Endothelial cell of umbilical vein (primary cell): ENCODE data around the gene ZNF276. TPM values are rescaled to one million over a fixed set of nuclear protein-coding genes. Genes with fewer than 3 reads are reported as not detected.
A peak's percentile ranks its signal among the peaks of the same experiment; 100 is the strongest.

ENCODE experiments used
- BruUV-seq: library from RNA; stranded (reverse); fragments of 400-500 nt; replicated peaks from 2 replicates; lab custom pipeline; 2021; lab: Mats Ljungman, UMichigan
- CTCF ChIA-PET: fragments of 300-600, 350-600 bp; sonication (Branson Sonifier 250); formaldehyde crosslinking; loops from one replicate; lab custom pipeline; 2021; ENCODE audit warnings: antibody characterized with exemption, inconsistent platforms; lab: Charles Lee
- POLR2A ChIA-PET: fragments of 300-600, 350-600 bp; sonication (Branson Sonifier 250); formaldehyde crosslinking; loops from one replicate; lab custom pipeline; 2021; ENCODE audit warnings: antibody characterized with exemption, inconsistent platforms; lab: Charles Lee
- DNase-seq: peaks from one replicate; pipeline ENCODE4 v3.0.0-alpha.2; 2011; ENCODE audit warnings: low read depth, low spot score
- FAIRE-seq: peaks from 2 replicates; lab custom pipeline; 2011; peaks lifted over from hg19 to GRCh38; lab: Jason Lieb, UNC
- H2AFZ ChIP-seq: 2 replicates; pipeline ENCODE4 v1.6.0; 2012; ENCODE audit warnings: low read depth, low read length, control low read depth, inconsistent platforms
- H3K27ac ChIP-seq: 2 replicates; pipeline ENCODE4 v1.5.1; 2011; ENCODE audit warnings: low read depth, mild to moderate bottlenecking, control low read depth, low read length, moderate library complexity; ENCODE audit not compliant: insufficient read depth
- H3K27me3 ChIP-seq, 2 experiments: 2 replicates each; pipeline versions ENCODE4 v1.6.0 to v1.6.1; 2011; ENCODE audit warnings: low read length in 2 of 2, mixed read lengths in 1 of 2; ENCODE audit not compliant: control insufficient read depth in 2 of 2, insufficient read depth in 2 of 2
- H3K36me3 ChIP-seq, 2 experiments: 2 replicates in 1 of 2; 3 replicates in 1 of 2; pipeline ENCODE4 v1.5.1; 2011; ENCODE audit warnings: low read length in 2 of 2, mild to moderate bottlenecking in 1 of 2, moderate library complexity in 1 of 2; ENCODE audit not compliant: control insufficient read depth in 2 of 2, insufficient read depth in 2 of 2; ENCODE audit errors: extremely low read depth in 1 of 2
- H3K4me1 ChIP-seq: 3 replicates; pipeline ENCODE4 v1.5.1; 2011; ENCODE audit warnings: mild to moderate bottlenecking, low read length; ENCODE audit not compliant: control insufficient read depth, insufficient read depth; ENCODE audit errors: extremely low read depth
- H3K4me2 ChIP-seq: 2 replicates; pipeline ENCODE4 v1.6.1; 2011; ENCODE audit warnings: low read length, control low read depth, mixed read lengths; ENCODE audit not compliant: insufficient read depth
- H3K4me3 ChIP-seq, 3 experiments: fragments of 200-600 bp in 1 of 3; sonication (generic), shearing (Covaris generic) in 1 of 3; replicated peaks in 1 of 3; 2 replicates each; pipeline ENCODE4 v1.5.1; 2011 to 2016; ENCODE audit warnings: control low read depth in 3 of 3, low read length in 3 of 3, mild to moderate bottlenecking in 2 of 3, inconsistent platforms in 1 of 3, low read depth in 1 of 3, moderate library complexity in 1 of 3; ENCODE audit not compliant: insufficient read depth in 1 of 3
- H3K79me2 ChIP-seq: 2 replicates; pipeline ENCODE4 v1.6.0; 2012; ENCODE audit warnings: low read length, inconsistent platforms; ENCODE audit not compliant: control insufficient read depth, insufficient read depth
- H3K9ac ChIP-seq: replicated peaks from 2 replicates; pipeline ENCODE3; 2011; ENCODE audit warnings: low read length, control low read depth; ENCODE audit not compliant: insufficient read depth; ENCODE audit errors: extremely low read depth
- H3K9me1 ChIP-seq: replicated peaks from 3 replicates; pipeline ENCODE4 v1.6.0; 2011; ENCODE audit warnings: mild to moderate bottlenecking, low read length; ENCODE audit not compliant: control insufficient read depth, insufficient read depth; ENCODE audit errors: extremely low read depth
- H3K9me3 ChIP-seq: replicated peaks from 2 replicates; pipeline ENCODE4 v1.5.1; 2012; ENCODE audit warnings: low read length, inconsistent platforms; ENCODE audit not compliant: control insufficient read depth, insufficient read depth
- H4K20me1 ChIP-seq: replicated peaks from 2 replicates; pipeline ENCODE3; 2011; ENCODE audit warnings: mild to moderate bottlenecking, low read length; ENCODE audit not compliant: control insufficient read depth, insufficient read depth; ENCODE audit errors: extremely low read depth
- CTCF ChIP-seq, 2 donors: IDR thresholded peaks; 1 replicate in 1 of 2; 2 replicates in 1 of 2; pipeline ENCODE4 v1.5.1; 2011; ENCODE audit warnings: low read length in 2 of 2, mild to moderate bottlenecking in 2 of 2, moderate library complexity in 2 of 2, control low read depth in 1 of 2, inconsistent platforms in 1 of 2, low read depth in 1 of 2; ENCODE audit not compliant: insufficient read depth in 1 of 2; ENCODE audit errors: extremely low read depth in 1 of 2
- MAX ChIP-seq: IDR thresholded peaks from 2 replicates; pipeline ENCODE4 v1.6.1; 2011; ENCODE audit not compliant: insufficient read depth, insufficient read length
- MYC ChIP-seq: IDR thresholded peaks from one replicate; pipeline ENCODE4 v1.6.1; 2011; ENCODE audit warnings: mild to moderate bottlenecking, low read depth, low read length
- dilution Hi-C: fragments of 300-500 bp; cut with MboI; formaldehyde crosslinking; loops from one replicate; pipeline ENCODE4 v1.15.0; 2019; ENCODE audit warnings: low sequenced_read_pairs; ENCODE audit not compliant: extremely low pct_ligation_motif_present
- intact Hi-C: fragments of 100-400 bp; cut with micrococcal nuclease; formaldehyde crosslinking; loops from one replicate; pipeline ENCODE4 v1.10.0; 2022
- polyA plus RNA-seq, 4 experiments: library from polyadenylated mRNA; depleted of rRNA in 3 of 4; stranded (reverse) in 3 of 4; unstranded in 1 of 4; fragments of >200 nt; gene quantifications; 2 replicates each; pipeline versions ENCODE4 v1.2.1 to v1.2.3, GENCODE V29; 2011 to 2012; ENCODE audit warnings: missing spikeins in 1 of 4
- total RNA-seq: library from RNA; stranded (reverse); gene quantifications from 2 replicates; pipeline ENCODE4 v1.2.3, GENCODE V29; 2021

The ZNF276 gene
- total and polyA plus RNA-seq, 2 donors (not counting 3 experiments of a cell fraction or from before 2014, with no cell fraction given) = 36.6 to 40.0 TPM

GRCh38 chr16:89687092-89687940, 34.0 kb upstream of the ZNF276 start:
- Histone ChIP-seq H3K9me1 (no peaks in the 10 kb centered on the region), H2AFZ (peak overlapping the region; percentile 6), H3K4me3 (peak overlapping the region; percentile 27 to 85 (median 35)), H3K9me3 (no peaks in the 10 kb centered on the region), H4K20me1 (no peaks in the 10 kb centered on the region), H3K36me3 (peaks cover 3 to 16% of the 10 kb centered on the region in 2 experiments), H3K9ac (peak overlapping the region; percentile 5), H3K27me3 (no peaks in the 10 kb centered on the region), H3K79me2 (peaks cover 9% of the 10 kb centered on the region), H3K4me1 (peaks cover 4% of the 10 kb centered on the region), H3K27ac (peak overlapping the region; percentile 0), H3K4me2 (peak overlapping the region; percentile 25)
- dilution Hi-C loops (no loop called here), intact Hi-C loops (no loop called here)
- POLR2A ChIA-PET = interaction anchor here (0.6 to 1.0 kb wide), 2 partner anchors 13 to 179 kb away, joined by 3 to 5 read pairs; no protein-coding TSS in a partner anchor
- CTCF ChIA-PET = interaction anchor here (0.7 to 2.3 kb wide), 10 partner anchors 12 to 173 kb away, joined by 3 to 21 read pairs (median 3); partner anchors contain the start of genes CHMP1A and SPATA33
- BruUV-seq = TSS peak; percentile 29
- peak in 1 of 2 donors; percentile 9 for TF ChIP-seq CTCF (IDR thresholded peaks at IDR 0.05; ENCODE audit: extremely low read depth in 1 of 2, insufficient read depth in 1 of 2, low read depth in 1 of 2, low read length in 2 of 2)
- TF ChIP-seq MAX = peak; percentile 53
- TF ChIP-seq MYC = no peak
- DNase-seq = peak; percentile 51
- FAIRE-seq = peak; percentile 75
